HUES6 (cell line): ENCODE measurements around the gene EPHA3.

ENCODE experiments used
- H3K27ac ChIP-seq: 2 replicates; pipeline ENCODE4 v1.7.0; 2013; ENCODE audit warnings: low read depth, mild to moderate bottlenecking, low read length, inconsistent platforms
- H3K27me3 ChIP-seq: 2 replicates; pipeline ENCODE4 v1.6.1; 2013; ENCODE audit warnings: low read length; ENCODE audit not compliant: control insufficient read depth, insufficient read depth
- H3K36me3 ChIP-seq: 2 replicates; pipeline ENCODE4 v1.6.1; 2013; ENCODE audit warnings: low read length; ENCODE audit not compliant: control insufficient read depth, insufficient read depth
- H3K4me1 ChIP-seq: 2 replicates; pipeline ENCODE4 v1.6.1; 2013; ENCODE audit warnings: low read length; ENCODE audit not compliant: control insufficient read depth, insufficient read depth
- H3K4me3 ChIP-seq: 2 replicates; pipeline ENCODE4 v1.5.1; 2013; ENCODE audit warnings: low read depth, low read length
- H3K9ac ChIP-seq: one replicate; pipeline ENCODE4 v1.6.1; 2013; ENCODE audit warnings: mild to moderate bottlenecking, low read length
- H3K9me3 ChIP-seq: 2 replicates; pipeline ENCODE4 v1.6.1; 2013; ENCODE audit warnings: low read depth, low read length; ENCODE audit not compliant: control insufficient read depth, insufficient read depth

Gene EPHA3

GRCh38 chr3:89405176-89405575, 297.8 kb downstream of the EPHA3 start:
- no peak overlapping the region for H3K27ac ChIP-seq
- no peaks in the 10 kb centered on the region for H3K27me3 ChIP-seq
- no peaks in the 10 kb centered on the region for H3K36me3 ChIP-seq
- H3K4me1 ChIP-seq = peaks cover 9% of the 10 kb centered on the region
- no peak overlapping the region for H3K4me3 ChIP-seq
- no peak overlapping the region for H3K9ac ChIP-seq
- no peaks in the 10 kb centered on the region for H3K9me3 ChIP-seq

DNA sequence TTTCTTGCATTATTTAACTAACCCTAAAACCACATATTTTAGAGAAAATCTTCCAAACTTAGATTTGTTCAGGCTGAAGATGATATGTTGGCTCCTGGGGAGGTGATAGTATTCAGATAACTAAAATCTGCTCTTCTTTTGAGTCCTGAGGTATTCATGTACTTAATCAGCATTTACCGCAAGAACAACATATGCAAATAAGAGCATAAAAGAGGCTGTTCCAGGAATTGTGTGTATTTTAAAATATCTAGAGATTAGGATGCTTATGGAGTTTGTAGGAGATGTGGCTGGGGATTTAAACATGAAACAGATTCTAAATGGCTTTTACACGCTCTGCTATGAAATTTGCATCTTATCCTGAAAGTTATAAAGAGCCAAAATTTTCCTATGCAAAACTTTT, 298.2 kb downstream of the EPHA3 start:
- Histone ChIP-seq H3K9me3 (no peaks in the 10 kb centered on the region), H3K9ac (no peak overlapping the region), H3K4me3 (no peak overlapping the region), H3K36me3 (no peaks in the 10 kb centered on the region), H3K4me1 (peaks cover 9% of the 10 kb centered on the region), H3K27me3 (no peaks in the 10 kb centered on the region), H3K27ac (no peak overlapping the region)

DNA sequence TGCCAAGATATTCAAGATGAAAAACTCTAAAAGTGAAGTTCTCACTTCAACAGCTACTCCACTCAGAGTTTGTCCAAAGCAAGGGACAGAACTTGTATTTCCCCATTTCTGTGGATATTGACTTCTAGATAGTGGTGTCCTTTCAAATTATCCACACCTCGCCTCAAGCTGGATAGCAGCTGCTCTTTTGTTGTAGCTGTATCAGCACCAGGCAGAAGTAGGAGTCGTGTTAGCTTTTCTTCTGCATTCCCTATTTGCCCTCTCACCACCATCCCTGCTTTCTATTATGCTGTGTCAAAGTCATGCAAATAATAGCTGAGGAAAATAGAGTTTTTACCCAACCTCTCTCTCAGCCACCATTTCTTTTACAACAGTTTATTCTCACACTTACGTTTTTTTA, 303.8 kb downstream of the EPHA3 start:
- Histone ChIP-seq H3K4me3 (no peak overlapping the region), H3K4me1 (peaks cover 10% of the 10 kb centered on the region), H3K36me3 (no peaks in the 10 kb centered on the region), H3K27ac (no peak overlapping the region), H3K9ac (no peak overlapping the region), H3K9me3 (no peaks in the 10 kb centered on the region), H3K27me3 (no peaks in the 10 kb centered on the region)

DNA sequence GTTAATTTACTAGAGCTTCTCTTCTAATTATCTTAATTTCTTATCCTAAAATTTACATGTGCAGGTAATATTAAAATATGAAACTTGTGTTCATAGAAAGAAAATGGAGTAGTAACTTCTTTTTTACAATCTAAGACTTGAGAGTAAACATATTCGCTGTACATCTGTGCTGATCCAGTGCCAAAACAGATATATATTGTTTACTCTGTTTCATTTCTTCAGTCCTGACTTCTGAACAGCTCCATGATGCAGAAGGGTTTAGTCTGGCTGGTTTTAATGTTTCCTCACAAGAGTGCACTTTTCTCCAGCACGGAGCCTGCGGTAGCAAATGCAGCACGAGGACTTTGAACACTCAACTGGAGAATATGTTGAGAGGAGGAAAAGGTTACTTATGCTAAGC, 306.8 kb downstream of the EPHA3 start:
- H3K27me3 ChIP-seq = no peaks in the 10 kb centered on the region
- no peak overlapping the region for H3K27ac ChIP-seq
- peaks cover 12% of the 10 kb centered on the region for H3K4me1 ChIP-seq
- H3K9me3 ChIP-seq = no peaks in the 10 kb centered on the region
- H3K9ac ChIP-seq = no peak overlapping the region
- no peaks in the 10 kb centered on the region for H3K36me3 ChIP-seq
- no peak overlapping the region for H3K4me3 ChIP-seq

- 0 out of 2 replicates have a peak, but pooled peaks cover 5% of the 10 kb centered on the region for H3K4me1 ChIP-seq
- H3K9me3 ChIP-seq = no peaks in the 10 kb centered on the region
- no peak overlapping the region for H3K27ac ChIP-seq
- H3K9ac ChIP-seq = no peak overlapping the region
- H3K27me3 ChIP-seq = no peaks in the 10 kb centered on the region
- no peaks in the 10 kb centered on the region for H3K36me3 ChIP-seq
- H3K4me3 ChIP-seq = no peak overlapping the region
These were observed 312.3 kb downstream of the EPHA3 start for GRCh38 chr3:89419647-89420241.

- Histone ChIP-seq H3K9me3 (no peaks in the 10 kb centered on the region), H3K9ac (no peak overlapping the region), H3K27ac (no peak overlapping the region), H3K27me3 (no peaks in the 10 kb centered on the region), H3K4me3 (no peak overlapping the region), H3K36me3 (no peaks in the 10 kb centered on the region), H3K4me1 (no peaks in the 10 kb centered on the region)
These were observed 318.6 kb downstream of the EPHA3 start for GRCh38 chr3:89426060-89426459.

DNA sequence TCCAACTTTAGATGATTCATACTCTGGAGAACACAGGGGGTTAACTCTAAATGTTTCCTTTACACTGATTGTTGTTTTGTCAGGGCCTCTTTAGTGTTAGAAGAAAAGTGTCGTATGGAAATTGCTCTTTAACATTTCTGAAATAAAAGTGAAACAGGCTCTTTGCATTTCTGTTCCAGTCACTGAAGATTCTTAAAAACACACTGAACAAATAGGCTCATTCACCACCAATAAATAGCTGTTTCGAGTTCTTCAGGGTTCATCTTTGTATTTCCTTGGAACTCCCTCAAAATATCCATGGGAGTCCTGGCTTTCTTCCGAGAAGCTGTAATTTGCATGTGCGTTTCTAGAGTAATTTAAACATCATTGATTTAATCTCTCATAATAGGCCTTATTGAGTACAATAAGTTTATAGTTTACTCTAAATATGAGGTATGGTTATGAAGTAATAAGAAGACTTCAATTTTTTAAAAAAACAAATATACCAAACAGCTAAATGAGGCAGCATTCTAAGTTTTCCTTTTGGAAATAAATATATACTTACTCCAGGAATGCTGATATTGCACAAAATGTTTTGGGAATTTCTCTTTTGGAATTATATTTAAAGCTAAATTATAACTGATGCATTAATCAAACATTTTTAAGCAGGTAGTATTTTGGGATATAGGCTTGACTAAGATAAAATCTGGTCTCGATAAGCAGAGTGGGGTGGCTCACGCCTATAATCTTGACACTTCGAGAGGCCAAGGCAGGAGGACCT, 327.4 kb downstream of the EPHA3 start:
- Histone ChIP-seq H3K9me3 (no peaks in the 10 kb centered on the region), H3K36me3 (no peaks in the 10 kb centered on the region), H3K4me1 (no peaks in the 10 kb centered on the region), H3K27ac (no peak overlapping the region), H3K9ac (no peak overlapping the region), H3K4me3 (no peak overlapping the region), H3K27me3 (no peaks in the 10 kb centered on the region)

GRCh38 chr3:89436846-89437245, 329.4 kb downstream of the EPHA3 start:
- H3K9me3 ChIP-seq = no peaks in the 10 kb centered on the region
- no peak overlapping the region for H3K4me3 ChIP-seq
- H3K4me1 ChIP-seq = no peaks in the 10 kb centered on the region
- H3K36me3 ChIP-seq = no peaks in the 10 kb centered on the region
- no peak overlapping the region for H3K27ac ChIP-seq
- no peak overlapping the region for H3K9ac ChIP-seq
- no peaks in the 10 kb centered on the region for H3K27me3 ChIP-seq

GRCh38 chr3:89440386-89440785, 333.0 kb downstream of the EPHA3 start:
- H3K4me3 ChIP-seq = no peak overlapping the region
- no peaks in the 10 kb centered on the region for H3K36me3 ChIP-seq
- H3K27ac ChIP-seq = no peak overlapping the region
- no peaks in the 10 kb centered on the region for H3K27me3 ChIP-seq
- no peaks in the 10 kb centered on the region for H3K9me3 ChIP-seq
- H3K4me1 ChIP-seq = no peaks in the 10 kb centered on the region
- H3K9ac ChIP-seq = no peak overlapping the region

DNA sequence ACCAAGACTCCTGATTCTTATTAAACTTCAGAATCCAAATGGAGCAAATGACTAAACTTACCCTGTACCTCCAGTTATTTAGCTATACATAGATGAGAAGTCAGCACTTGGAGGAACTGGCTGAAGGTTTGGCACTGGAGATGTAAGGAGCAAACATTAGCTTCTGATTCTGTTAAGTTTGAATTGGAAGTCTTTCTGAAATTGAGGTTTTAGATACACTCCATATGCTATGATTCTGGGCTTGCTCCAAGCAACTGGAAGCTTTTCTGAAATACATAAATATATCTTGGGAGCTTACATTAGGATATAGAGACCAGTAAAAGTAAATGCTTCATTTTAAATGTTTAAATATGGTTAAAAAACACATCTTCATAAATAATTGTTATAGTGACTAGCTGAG, 333.7 kb downstream of the EPHA3 start:
- H3K27ac ChIP-seq = no peak overlapping the region
- H3K9me3 ChIP-seq = no peaks in the 10 kb centered on the region
- H3K27me3 ChIP-seq = no peaks in the 10 kb centered on the region
- no peak overlapping the region for H3K9ac ChIP-seq
- H3K4me3 ChIP-seq = no peak overlapping the region
- no peaks in the 10 kb centered on the region for H3K4me1 ChIP-seq
- H3K36me3 ChIP-seq = no peaks in the 10 kb centered on the region

DNA sequence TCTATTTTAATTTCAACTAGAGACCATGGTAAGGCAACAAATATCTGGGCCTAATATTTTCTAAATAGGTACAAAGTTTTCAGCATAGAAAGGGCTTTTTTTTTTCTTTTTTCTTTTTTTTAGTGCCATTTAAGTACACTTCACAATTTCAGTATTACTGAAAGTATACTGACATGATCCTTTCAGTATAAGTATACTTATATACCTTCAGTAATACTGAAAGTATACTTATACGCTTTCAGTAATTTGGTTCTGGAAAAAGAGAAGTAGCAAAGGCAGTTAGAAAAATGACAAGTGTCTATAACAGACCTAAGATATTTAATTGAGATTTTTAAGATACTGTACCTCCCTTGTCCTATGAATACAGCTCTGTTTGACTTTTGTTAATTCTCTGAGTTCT, 339.2 kb downstream of the EPHA3 start:
- Histone ChIP-seq H3K36me3 (no peaks in the 10 kb centered on the region), H3K4me3 (no peak overlapping the region), H3K9ac (no peak overlapping the region), H3K27me3 (no peaks in the 10 kb centered on the region), H3K4me1 (0 out of 2 replicates have a peak, but pooled peaks cover 4% of the 10 kb centered on the region), H3K27ac (no peak overlapping the region), H3K9me3 (no peaks in the 10 kb centered on the region)
